ENCODE measurements around the gene SAP30BP. TPM values are rescaled to one million over a fixed set of nuclear protein-coding genes. Genes with fewer than 3 reads are reported as not detected.

SAP30BP gene
- total RNA-seq, 1 experiment from 2014 or later: 80.3 TPM

DNA sequence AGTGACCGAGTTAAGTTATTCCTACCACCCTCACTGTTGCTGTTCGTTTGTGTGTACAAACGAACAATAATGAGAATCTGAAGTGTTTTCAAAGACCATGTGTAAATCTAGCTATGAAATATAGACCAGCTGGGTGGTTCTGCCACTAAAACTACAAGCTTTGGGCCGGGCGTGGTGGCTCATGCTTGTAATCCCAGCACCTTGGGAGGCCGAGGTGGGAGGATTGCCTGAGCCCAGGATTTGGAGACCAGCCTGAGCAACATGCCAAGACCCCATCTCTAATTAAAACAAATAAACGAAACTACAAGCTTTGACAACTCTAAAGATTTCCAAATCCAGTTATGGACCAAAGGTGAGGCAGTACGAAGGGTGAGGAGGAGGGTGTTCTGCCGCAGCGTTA lies 1.2 kb upstream of the SAP30BP start:
- Histone ChIP-seq H3K36me3 (ENCODE audit: low read depth) (peaks cover 17% of the 10 kb centered on the region), H3F3A (ENCODE audit: insufficient read depth, low read depth) (peaks cover 19% of the 10 kb centered on the region; the same call in 1 of the 2 replicates), H2AFZ (no peak overlapping the region), H3K27me3 (ENCODE audit: insufficient read depth, low read depth) (no peaks in the 10 kb centered on the region), H3K4me2 (peak overlapping the region; percentile 96), H3K4me1 (replicated peaks; ENCODE audit: insufficient read depth) (peaks cover 21% of the 10 kb centered on the region), H3K79me2 (ENCODE audit: low read depth) (peaks cover 59% of the 10 kb centered on the region), H3K4me3 (peak overlapping the region; percentile 100; the same call in 1 of the 2 replicates), H3K27ac (no peak overlapping the region), H3K9me2 (ENCODE audit: insufficient read depth) (no peaks in the 10 kb centered on the region), H3K9me3 (ENCODE audit: insufficient read depth, low read depth) (no peaks in the 10 kb centered on the region), H4K20me1 (ENCODE audit: insufficient read depth) (peaks cover 11% of the 10 kb centered on the region)
- ChIA-PET POLR2A (ENCODE audit: unreplicated experiment) (no interaction called here), CTCF (interaction anchor here (1.6 kb wide), 1 partner anchor 32 kb away, joined by 5 read pairs; the partner anchor contains the start of gene SMIM5)
- TF ChIP-seq, protein P1, sequence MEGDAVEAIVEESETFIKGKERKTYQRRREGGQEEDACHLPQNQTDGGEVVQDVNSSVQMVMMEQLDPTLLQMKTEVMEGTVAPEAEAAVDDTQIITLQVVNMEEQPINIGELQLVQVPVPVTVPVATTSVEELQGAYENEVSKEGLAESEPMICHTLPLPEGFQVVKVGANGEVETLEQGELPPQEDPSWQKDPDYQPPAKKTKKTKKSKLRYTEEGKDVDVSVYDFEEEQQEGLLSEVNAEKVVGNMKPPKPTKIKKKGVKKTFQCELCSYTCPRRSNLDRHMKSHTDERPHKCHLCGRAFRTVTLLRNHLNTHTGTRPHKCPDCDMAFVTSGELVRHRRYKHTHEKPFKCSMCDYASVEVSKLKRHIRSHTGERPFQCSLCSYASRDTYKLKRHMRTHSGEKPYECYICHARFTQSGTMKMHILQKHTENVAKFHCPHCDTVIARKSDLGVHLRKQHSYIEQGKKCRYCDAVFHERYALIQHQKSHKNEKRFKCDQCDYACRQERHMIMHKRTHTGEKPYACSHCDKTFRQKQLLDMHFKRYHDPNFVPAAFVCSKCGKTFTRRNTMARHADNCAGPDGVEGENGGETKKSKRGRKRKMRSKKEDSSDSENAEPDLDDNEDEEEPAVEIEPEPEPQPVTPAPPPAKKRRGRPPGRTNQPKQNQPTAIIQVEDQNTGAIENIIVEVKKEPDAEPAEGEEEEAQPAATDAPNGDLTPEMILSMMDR (conservative IDR thresholded peaks at IDR 0.05): no peak
- TF ChIP-seq EZH2 (IDR thresholded peaks at IDR 0.05; ENCODE audit: low read depth): no peak
- intact Hi-C loops (cut with micrococcal nuclease; ENCODE audit: unreplicated experiment): loop anchor here (5.0 kb wide), 1 partner anchor 34 kb away; the partner anchor contains the start of gene SMIM5
- BruUV-seq (replicated peaks): no TSS peak
- DNase-seq: no peak

DNA sequence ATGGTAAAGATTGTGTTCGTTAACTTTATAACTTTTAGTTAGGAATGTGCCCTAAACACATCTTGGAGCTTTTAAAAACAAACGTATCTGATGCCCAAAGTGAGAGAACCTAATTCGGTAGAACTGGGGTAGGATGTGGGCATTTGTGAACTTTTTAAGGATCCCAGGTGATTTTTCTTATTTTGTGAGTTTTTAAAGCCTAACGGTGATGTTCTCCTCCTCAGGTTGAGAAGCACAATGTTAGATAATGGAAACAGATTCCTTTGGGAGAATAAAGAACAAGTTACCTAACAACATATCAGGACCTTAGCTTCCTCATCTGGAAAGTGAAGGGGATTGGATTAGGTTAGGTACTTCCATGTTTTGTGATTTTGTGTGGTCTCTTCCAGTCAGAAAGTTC lies 687 bp downstream of the SAP30BP start:
- peak overlapping the region; percentile 95 for H3K4me2 ChIP-seq
- ChIA-PET POLR2A (ENCODE audit: unreplicated experiment) (no interaction called here), CTCF (interaction anchor here (1.6 kb wide), 1 partner anchor 34 kb away, joined by 5 read pairs; the partner anchor contains the start of gene SMIM5)
- H3K79me2 ChIP-seq (ENCODE audit: low read depth): peaks cover 71% of the 10 kb centered on the region
- peak overlapping the region; percentile 86 for H2AFZ ChIP-seq
- H3K27me3 ChIP-seq (ENCODE audit: insufficient read depth, low read depth): no peaks in the 10 kb centered on the region
- no peak for TF ChIP-seq EZH2 (IDR thresholded peaks at IDR 0.05; ENCODE audit: low read depth)
- TF ChIP-seq, protein P1 (conservative IDR thresholded peaks at IDR 0.05): no peak
- intact Hi-C loops (cut with micrococcal nuclease; ENCODE audit: unreplicated experiment): loop anchor here (5.0 kb wide), 1 partner anchor 36 kb away; the partner anchor contains the start of gene SMIM5
- peaks cover 29% of the 10 kb centered on the region for H3K36me3 ChIP-seq (ENCODE audit: low read depth)
- no peaks in the 10 kb centered on the region for H3K9me2 ChIP-seq (ENCODE audit: insufficient read depth)
- H3K9me3 ChIP-seq (ENCODE audit: insufficient read depth, low read depth): no peaks in the 10 kb centered on the region
- no peak for DNase-seq
- peaks cover 21% of the 10 kb centered on the region for H3K4me1 ChIP-seq (replicated peaks; ENCODE audit: insufficient read depth)
- H3F3A ChIP-seq (ENCODE audit: insufficient read depth, low read depth): peaks cover 26% of the 10 kb centered on the region; the same call in 1 of the 2 replicates
- peak overlapping the region; percentile 46 for H3K27ac ChIP-seq
- H3K4me3 ChIP-seq: peak overlapping the region; percentile 100
- peaks cover 14% of the 10 kb centered on the region for H4K20me1 ChIP-seq (ENCODE audit: insufficient read depth)
- BruUV-seq (replicated peaks): no TSS peak

DNA sequence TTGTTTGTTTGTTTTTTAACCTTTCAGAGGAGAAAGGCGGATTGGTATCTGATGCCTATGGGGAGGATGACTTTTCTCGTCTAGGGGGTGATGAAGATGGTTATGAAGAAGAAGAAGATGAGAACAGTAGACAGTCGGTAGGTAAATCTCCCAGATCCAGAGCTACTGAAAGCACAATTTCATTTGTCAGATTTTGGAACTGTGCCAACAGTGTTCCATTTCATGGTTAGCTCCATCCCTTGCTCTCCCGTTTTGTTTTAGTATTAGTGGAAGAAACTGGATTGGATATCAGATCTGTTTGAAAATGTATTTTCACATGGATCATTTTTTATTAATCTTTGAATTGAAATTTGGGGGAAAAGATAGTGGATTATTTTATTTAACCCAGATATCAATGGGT lies 1.4 kb downstream of the SAP30BP start:
- H3K9me2 ChIP-seq (ENCODE audit: insufficient read depth): no peaks in the 10 kb centered on the region
- H3K4me2 ChIP-seq: peak overlapping the region; percentile 95
- BruUV-seq (replicated peaks): no TSS peak
- no peak overlapping the region for H2AFZ ChIP-seq
- DNase-seq: no peak
- H3K36me3 ChIP-seq (ENCODE audit: low read depth): peaks cover 29% of the 10 kb centered on the region
- H3K79me2 ChIP-seq (ENCODE audit: low read depth): peaks cover 71% of the 10 kb centered on the region
- no peak overlapping the region for H3K27ac ChIP-seq
- intact Hi-C loops (cut with micrococcal nuclease; ENCODE audit: unreplicated experiment): loop anchor here (5.0 kb wide), 1 partner anchor 36 kb away; the partner anchor contains the start of gene SMIM5
- H3K9me3 ChIP-seq (ENCODE audit: insufficient read depth, low read depth): no peaks in the 10 kb centered on the region
- H3K4me3 ChIP-seq: peak overlapping the region; percentile 100; the same call in 1 of the 2 replicates
- CTCF ChIA-PET: no interaction called here
- TF ChIP-seq, protein P1 (conservative IDR thresholded peaks at IDR 0.05): no peak
- TF ChIP-seq EZH2 (IDR thresholded peaks at IDR 0.05; ENCODE audit: low read depth): no peak
- peaks cover 14% of the 10 kb centered on the region for H4K20me1 ChIP-seq (ENCODE audit: insufficient read depth)
- H3K4me1 ChIP-seq (replicated peaks; ENCODE audit: insufficient read depth): peaks cover 21% of the 10 kb centered on the region
- H3F3A ChIP-seq (ENCODE audit: insufficient read depth, low read depth): peaks cover 33% of the 10 kb centered on the region; the same call in 1 of the 2 replicates
- POLR2A ChIA-PET (ENCODE audit: unreplicated experiment): interaction anchor here (0.7 kb wide), 1 partner anchor 78 kb away, joined by 9 read pairs; no protein-coding TSS in a partner anchor
- H3K27me3 ChIP-seq (ENCODE audit: insufficient read depth, low read depth): no peaks in the 10 kb centered on the region

Measured in PC-9 (cell line).